Karpas-422 (cell line): ENCODE data around the gene PROM1. TPM values are rescaled to one million over a fixed set of nuclear protein-coding genes. Genes with fewer than 3 reads are reported as not detected.

Source experiments
- DNase-seq: peaks from one replicate; pipeline ENCODE4 v3.0.0-alpha.2; 2015
- H2AFZ ChIP-seq: fragments of 200-600 bp; sonication (generic); 2 replicates; pipeline ENCODE4 v1.6.1; 2014; ENCODE audit warnings: antibody characterized with exemption, low read length, mixed read lengths
- H3K27ac ChIP-seq: fragments of 200-600 bp; sonication (generic); 2 replicates; pipeline ENCODE4 v1.5.1; 2014; ENCODE audit warnings: mild to moderate bottlenecking, low read length, moderate library complexity
- H3K27me3 ChIP-seq: fragments of 200-600 bp; sonication (generic); 2 replicates; pipeline ENCODE4 v1.6.1; 2014; ENCODE audit warnings: low read length, mixed read lengths
- H3K36me3 ChIP-seq: fragments of 200-600 bp; sonication (generic); 2 replicates; pipeline ENCODE4 v1.6.1; 2014; ENCODE audit warnings: low read length, mixed read lengths; ENCODE audit not compliant: insufficient read depth
- H3K4me1 ChIP-seq: fragments of 200-600 bp; sonication (generic); 2 replicates; pipeline ENCODE4 v1.6.1; 2014; ENCODE audit warnings: mild to moderate bottlenecking, low read length, mixed read lengths
- H3K4me2 ChIP-seq: fragments of 200-600 bp; sonication (generic); 2 replicates; pipeline ENCODE4 v1.6.1; 2014; ENCODE audit warnings: low read length, low read depth, mild to moderate bottlenecking; ENCODE audit not compliant: poor library complexity, severe bottlenecking
- H3K4me3 ChIP-seq: fragments of 200-600 bp; sonication (generic); 2 replicates; pipeline ENCODE4 v1.5.1; 2014; ENCODE audit warnings: mild to moderate bottlenecking, antibody characterized with exemption, low read length, mixed read lengths
- H3K79me2 ChIP-seq: fragments of 200-600 bp; sonication (generic); 2 replicates; pipeline ENCODE4 v1.6.1; 2014; ENCODE audit warnings: mild to moderate bottlenecking, low read length, mixed read lengths
- H3K9ac ChIP-seq: fragments of 200-600 bp; sonication (generic); 2 replicates; pipeline ENCODE4 v1.6.0; 2014; ENCODE audit warnings: low read length
- H3K9me2 ChIP-seq: fragments of 200-600 bp; sonication (generic), shearing (Covaris generic); replicated peaks from 2 replicates; pipeline ENCODE4 v1.6.0; 2014; ENCODE audit warnings: mild to moderate bottlenecking, low read length, moderate library complexity; ENCODE audit not compliant: insufficient read depth
- H3K9me3 ChIP-seq: fragments of 300-700, 200-600 bp; sonication (generic); 2 replicates; pipeline ENCODE4 v1.6.1; 2014; ENCODE audit warnings: low read length, mixed read lengths
- H4K20me1 ChIP-seq: fragments of 200-600 bp; sonication (generic); 2 replicates; pipeline ENCODE4 v1.6.1; 2014; ENCODE audit warnings: mild to moderate bottlenecking, antibody characterized with exemption, low read length, low read depth; ENCODE audit not compliant: insufficient read depth
- total RNA-seq: library from RNA; depleted of rRNA; stranded (reverse); fragments of >200 nt; shearing (Covaris generic); gene quantifications from 2 replicates; pipeline ENCODE4 v1.2.3, GENCODE V29; 2014; ENCODE audit warnings: low replicate concordance

PROM1 gene
- total RNA-seq, 1 experiment from 2014 or later: 0.26 TPM

DNA sequence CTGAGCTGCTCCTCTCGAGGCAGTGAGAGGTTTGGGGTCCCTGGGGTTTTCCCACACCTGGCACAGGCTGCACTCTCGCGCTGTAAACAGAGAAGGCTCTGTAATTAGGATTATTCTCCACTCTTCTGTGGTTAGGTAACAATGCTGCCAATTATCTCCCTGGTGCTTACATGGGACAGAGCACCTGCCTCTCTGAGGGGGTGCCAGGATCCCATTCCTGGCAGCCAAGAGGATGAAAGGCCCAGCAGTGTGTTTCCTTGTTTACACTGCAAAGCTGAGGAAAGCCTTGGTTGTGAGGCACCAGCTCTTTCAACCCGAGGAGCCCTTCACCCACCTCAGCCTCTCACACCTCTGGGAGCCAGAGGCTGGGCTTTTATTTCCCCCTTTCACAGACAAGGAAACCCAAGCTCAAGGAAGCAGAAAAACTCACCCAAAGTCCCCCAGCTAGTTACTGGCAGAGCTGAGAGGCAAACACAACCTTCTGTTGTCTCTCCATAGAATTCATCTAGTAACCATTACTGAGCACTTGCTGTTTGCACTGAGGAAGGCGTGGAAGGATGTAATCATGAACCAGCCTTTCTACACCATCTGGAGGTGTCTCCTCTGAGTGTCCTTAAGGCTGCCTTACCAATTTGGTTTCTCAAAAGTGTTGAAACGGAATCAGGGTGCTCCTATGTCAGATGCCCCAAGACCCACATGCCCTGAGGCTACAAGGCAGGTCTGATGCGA, 39.7 kb upstream of the PROM1 start:
- Histone ChIP-seq H3K9me3 (no peaks in the 10 kb centered on the region), H3K4me2 (no peak overlapping the region), H3K4me1 (peaks cover 5% of the 10 kb centered on the region), H3K36me3 (no peaks in the 10 kb centered on the region), H3K9me2 (no peaks in the 10 kb centered on the region), H3K79me2 (no peaks in the 10 kb centered on the region), H3K27me3 (no peaks in the 10 kb centered on the region; the same call in 1 of the 2 replicates), H4K20me1 (no peaks in the 10 kb centered on the region), H2AFZ (no peak overlapping the region), H3K4me3 (no peak overlapping the region), H3K27ac (no peak overlapping the region), H3K9ac (no peak overlapping the region)
- DNase-seq: no peak

DNA sequence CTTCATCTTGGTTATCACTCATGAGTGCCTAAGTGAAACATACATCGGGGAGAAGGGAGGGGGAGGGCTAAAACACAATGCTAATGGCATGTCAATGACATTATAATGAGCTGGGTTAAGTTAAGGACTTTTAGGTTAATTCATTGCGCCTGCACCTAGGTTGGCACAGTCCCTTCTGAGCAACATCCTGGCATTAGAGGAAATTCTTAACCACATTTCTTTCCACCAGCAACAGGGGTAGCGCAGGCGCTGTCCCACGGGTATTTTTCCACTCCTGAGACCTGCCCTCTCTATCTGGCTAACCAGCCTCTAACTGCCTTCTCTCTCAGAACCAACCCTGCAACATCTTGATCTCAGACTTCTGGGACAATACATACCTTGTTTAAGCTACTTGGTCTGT, 39.0 kb upstream of the PROM1 start:
- H3K9ac ChIP-seq: no peak overlapping the region
- no peak overlapping the region for H2AFZ ChIP-seq
- H3K4me2 ChIP-seq: no peak overlapping the region
- no peak for DNase-seq
- H3K27ac ChIP-seq: no peak overlapping the region
- H3K36me3 ChIP-seq: no peaks in the 10 kb centered on the region
- no peaks in the 10 kb centered on the region for H3K9me2 ChIP-seq
- H3K9me3 ChIP-seq: no peaks in the 10 kb centered on the region
- H3K4me3 ChIP-seq: no peak overlapping the region
- H4K20me1 ChIP-seq: no peaks in the 10 kb centered on the region
- peaks cover 5% of the 10 kb centered on the region for H3K4me1 ChIP-seq
- H3K79me2 ChIP-seq: no peaks in the 10 kb centered on the region
- H3K27me3 ChIP-seq: no peaks in the 10 kb centered on the region; the same call in 1 of the 2 replicates

DNA sequence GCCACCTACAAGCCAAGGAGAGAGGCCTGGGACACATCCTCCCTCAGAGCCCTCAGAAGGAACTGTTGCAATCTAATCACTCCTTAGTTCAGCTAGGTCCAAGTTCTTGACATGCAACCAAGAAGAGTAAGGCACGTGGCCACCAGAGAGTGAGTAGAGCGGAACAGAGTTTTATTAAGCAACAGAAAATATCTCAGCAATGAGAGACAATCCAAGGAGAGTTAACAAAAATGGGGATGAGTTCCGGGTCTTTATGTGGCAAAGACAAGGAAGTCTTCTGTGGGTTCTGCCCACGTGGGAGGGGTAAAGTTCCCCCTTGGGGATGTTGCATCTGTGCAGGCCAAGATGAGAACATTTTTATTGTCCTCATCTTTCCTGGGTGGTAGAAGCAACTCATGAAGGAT, 38.5 kb upstream of the PROM1 start:
- H3K36me3 ChIP-seq: no peaks in the 10 kb centered on the region
- no peaks in the 10 kb centered on the region for H3K79me2 ChIP-seq
- no peaks in the 10 kb centered on the region for H3K9me3 ChIP-seq
- H3K9me2 ChIP-seq: no peaks in the 10 kb centered on the region
- no peak overlapping the region for H2AFZ ChIP-seq
- no peak overlapping the region for H3K9ac ChIP-seq
- no peak overlapping the region for H3K4me3 ChIP-seq
- peaks cover 5% of the 10 kb centered on the region for H3K4me1 ChIP-seq
- no peak overlapping the region for H3K4me2 ChIP-seq
- H4K20me1 ChIP-seq: no peaks in the 10 kb centered on the region
- H3K27me3 ChIP-seq: no peaks in the 10 kb centered on the region; the same call in 1 of the 2 replicates
- no peak for DNase-seq
- no peak overlapping the region for H3K27ac ChIP-seq

DNA sequence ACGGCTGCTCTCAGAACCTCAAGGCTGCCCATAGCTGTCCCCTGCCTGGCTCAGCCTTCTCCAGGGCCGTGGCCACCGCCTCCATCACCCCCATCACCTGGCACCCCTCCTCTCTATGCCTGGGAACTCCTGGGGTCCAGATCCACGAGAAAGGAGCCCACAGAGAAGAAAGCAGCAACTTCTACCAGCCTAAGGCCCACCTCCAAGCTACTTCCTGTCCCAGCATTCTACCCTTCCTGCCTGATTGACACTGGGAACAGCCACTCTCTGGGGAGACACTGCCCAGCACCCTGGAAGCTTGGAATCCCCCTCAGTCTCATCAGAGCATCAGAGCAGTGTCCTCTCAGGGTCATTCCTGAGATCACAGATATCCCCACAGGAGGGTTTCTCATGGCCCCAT, 36.9 kb upstream of the PROM1 start:
- H3K4me1 ChIP-seq: peaks cover 11% of the 10 kb centered on the region
- no peaks in the 10 kb centered on the region; the same call in 1 of the 2 replicates for H3K27me3 ChIP-seq
- DNase-seq: peak; percentile 52
- H4K20me1 ChIP-seq: no peaks in the 10 kb centered on the region
- no peaks in the 10 kb centered on the region for H3K36me3 ChIP-seq
- no peaks in the 10 kb centered on the region for H3K9me3 ChIP-seq
- H2AFZ ChIP-seq: 0 out of 2 replicates have a peak overlapping the region, but pooled peaks have one; percentile 57
- peak overlapping the region; percentile 39 for H3K4me2 ChIP-seq
- peak overlapping the region; percentile 34 for H3K9ac ChIP-seq
- H3K79me2 ChIP-seq: no peaks in the 10 kb centered on the region
- no peaks in the 10 kb centered on the region for H3K9me2 ChIP-seq
- peak overlapping the region; percentile 40; the same call in 1 of the 2 replicates for H3K4me3 ChIP-seq
- no peak overlapping the region for H3K27ac ChIP-seq

DNA sequence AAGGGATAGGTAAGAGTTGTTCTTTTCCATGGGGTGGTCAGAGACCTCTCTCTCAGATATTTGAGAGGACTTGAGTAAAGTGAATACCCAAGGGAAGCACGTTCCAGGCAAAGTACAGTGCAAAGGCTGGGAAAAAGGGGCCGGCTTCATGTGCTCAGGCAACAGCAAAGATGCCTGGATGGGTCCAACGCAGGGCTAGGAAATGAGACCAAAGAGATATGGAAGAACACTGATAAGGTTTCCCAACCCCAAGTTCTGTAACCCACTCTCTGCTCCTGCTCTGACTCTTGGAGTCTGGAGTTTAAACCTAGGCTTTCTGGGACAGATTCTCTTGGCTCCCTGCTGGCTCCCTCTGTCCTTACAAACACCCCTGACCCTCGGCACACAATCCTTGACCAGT, 36.2 kb upstream of the PROM1 start:
- H3K4me1 ChIP-seq: peaks cover 11% of the 10 kb centered on the region
- no peak for DNase-seq
- no peaks in the 10 kb centered on the region for H3K9me2 ChIP-seq
- no peaks in the 10 kb centered on the region for H4K20me1 ChIP-seq
- no peaks in the 10 kb centered on the region for H3K36me3 ChIP-seq
- H3K27me3 ChIP-seq: no peaks in the 10 kb centered on the region; the same call in 1 of the 2 replicates
- no peaks in the 10 kb centered on the region for H3K9me3 ChIP-seq
- no peak overlapping the region for H2AFZ ChIP-seq
- H3K4me2 ChIP-seq: no peak overlapping the region
- no peak overlapping the region for H3K9ac ChIP-seq
- H3K4me3 ChIP-seq: no peak overlapping the region; the same call in 1 of the 2 replicates
- H3K79me2 ChIP-seq: no peaks in the 10 kb centered on the region
- H3K27ac ChIP-seq: no peak overlapping the region

DNA sequence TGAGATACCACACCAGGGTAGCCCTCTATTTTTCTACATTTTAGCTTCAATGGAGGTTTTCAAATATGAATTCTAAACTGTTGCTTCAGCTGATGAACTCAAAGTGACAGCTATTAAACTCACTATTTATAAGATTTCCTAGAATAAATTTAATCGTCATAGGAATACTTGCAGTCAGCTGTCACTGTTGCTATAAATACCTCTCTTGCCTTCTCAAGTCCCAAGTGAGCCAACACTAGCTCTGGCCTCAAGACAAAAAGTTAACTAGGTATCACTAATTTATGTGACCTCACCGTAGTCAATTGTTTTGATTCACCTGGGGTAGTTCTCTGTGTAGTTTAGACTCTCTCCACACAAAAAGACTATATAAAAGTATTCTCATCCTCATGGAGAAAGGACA, 34.3 kb upstream of the PROM1 start:
- no peaks in the 10 kb centered on the region for H3K9me2 ChIP-seq
- H4K20me1 ChIP-seq: no peaks in the 10 kb centered on the region
- H3K27me3 ChIP-seq: no peaks in the 10 kb centered on the region; the same call in 1 of the 2 replicates
- H3K9ac ChIP-seq: no peak overlapping the region
- H3K4me3 ChIP-seq: no peak overlapping the region
- H3K4me1 ChIP-seq: peaks cover 11% of the 10 kb centered on the region
- H3K27ac ChIP-seq: no peak overlapping the region
- no peak overlapping the region for H2AFZ ChIP-seq
- H3K4me2 ChIP-seq: no peak overlapping the region
- H3K79me2 ChIP-seq: no peaks in the 10 kb centered on the region
- no peaks in the 10 kb centered on the region for H3K36me3 ChIP-seq
- DNase-seq: no peak
- no peaks in the 10 kb centered on the region for H3K9me3 ChIP-seq

DNA sequence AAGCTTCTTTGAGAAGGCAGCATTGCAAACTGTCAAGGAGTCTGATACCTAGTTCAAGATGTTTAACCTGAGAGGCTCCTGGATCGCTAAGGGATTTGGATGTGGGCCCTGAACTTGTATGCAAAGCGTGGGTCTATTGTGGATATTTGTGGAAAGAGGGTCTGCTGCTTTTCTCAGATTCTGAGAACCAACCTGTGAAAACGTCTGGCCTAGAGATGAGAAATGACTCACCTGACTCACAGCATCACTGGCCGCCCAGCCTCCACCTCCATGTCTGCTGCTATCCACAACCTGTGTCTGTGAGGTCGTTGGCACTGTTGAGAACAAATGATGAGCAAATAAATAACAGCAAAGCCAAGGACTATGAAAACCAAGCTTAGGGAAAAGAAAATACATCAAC, 33.3 kb upstream of the PROM1 start:
- H3K4me1 ChIP-seq: peaks cover 6% of the 10 kb centered on the region
- DNase-seq: no peak
- H3K27ac ChIP-seq: no peak overlapping the region
- no peaks in the 10 kb centered on the region for H3K9me3 ChIP-seq
- H3K4me2 ChIP-seq: no peak overlapping the region
- H3K4me3 ChIP-seq: no peak overlapping the region
- H2AFZ ChIP-seq: no peak overlapping the region
- H4K20me1 ChIP-seq: no peaks in the 10 kb centered on the region
- H3K36me3 ChIP-seq: no peaks in the 10 kb centered on the region
- H3K9ac ChIP-seq: no peak overlapping the region
- H3K27me3 ChIP-seq: no peaks in the 10 kb centered on the region; the same call in 1 of the 2 replicates
- no peaks in the 10 kb centered on the region for H3K79me2 ChIP-seq
- H3K9me2 ChIP-seq: no peaks in the 10 kb centered on the region

DNA sequence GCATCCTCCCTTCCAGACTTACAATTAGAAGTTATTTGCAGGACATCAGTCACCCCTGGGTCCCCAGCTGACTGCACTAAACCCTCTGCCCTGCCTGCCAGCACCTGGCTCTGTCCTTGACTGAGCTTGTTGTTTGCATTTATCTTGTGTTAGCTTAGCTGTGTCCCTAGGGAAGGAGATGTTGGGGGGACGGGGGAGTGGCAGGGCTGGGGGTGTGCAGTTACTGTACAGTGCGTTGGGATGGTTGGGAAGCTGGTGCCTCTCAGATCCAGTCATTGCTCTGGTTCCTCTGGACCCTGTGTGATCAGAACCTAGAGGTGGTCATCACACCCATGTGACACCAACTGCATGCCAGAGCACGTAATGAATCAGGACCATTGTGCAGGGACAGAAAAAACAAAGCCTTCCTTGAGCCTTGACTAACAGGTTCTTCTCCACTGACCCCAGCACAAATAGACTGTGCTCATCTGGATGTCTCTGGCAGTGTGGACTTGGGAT, 32.7 kb upstream of the PROM1 start:
- H3K4me2 ChIP-seq: no peak overlapping the region
- no peaks in the 10 kb centered on the region for H3K9me2 ChIP-seq
- H3K9ac ChIP-seq: no peak overlapping the region
- H4K20me1 ChIP-seq: no peaks in the 10 kb centered on the region
- H3K27ac ChIP-seq: no peak overlapping the region
- H3K79me2 ChIP-seq: no peaks in the 10 kb centered on the region
- no peaks in the 10 kb centered on the region for H3K9me3 ChIP-seq
- no peaks in the 10 kb centered on the region for H3K36me3 ChIP-seq
- H3K4me3 ChIP-seq: no peak overlapping the region
- peaks cover 6% of the 10 kb centered on the region for H3K4me1 ChIP-seq
- DNase-seq: no peak
- no peaks in the 10 kb centered on the region; the same call in 1 of the 2 replicates for H3K27me3 ChIP-seq
- H2AFZ ChIP-seq: no peak overlapping the region
